Thoracic aorta (tissue), 2 donors: Measurements from ENCODE around the gene ADGRE1. TPM values are rescaled to one million over a fixed set of nuclear protein-coding genes. Genes with fewer than 3 reads are reported as not detected.

Source experiments
- ATAC-seq: fragments of 150-250 bp; one replicate; pipeline ENCODE4 v1.8.0; 2017; ENCODE audit warnings: low read depth; ENCODE audit not compliant: insufficient number of reproducible peaks, low FRiP score
- DNase-seq: peaks from one replicate; pipeline ENCODE4 v3.0.0-alpha.2; 2020; ENCODE audit warnings: low spot score
- H3K27ac ChIP-seq, 2 donors: fragments of 200-600 bp; sonication (generic); 1 replicate in 1 of 2; 2 replicates in 1 of 2; pipeline ENCODE4 v1.5.1; 2016; ENCODE audit warnings: mild to moderate bottlenecking in 2 of 2, moderate library complexity in 2 of 2
- H3K27me3 ChIP-seq: fragments of 200-600 bp; sonication (generic); replicated peaks from 2 replicates; pipeline ENCODE4 v1.6.0; 2016; ENCODE audit warnings: mild to moderate bottlenecking; ENCODE audit not compliant: insufficient read depth
- H3K36me3 ChIP-seq: fragments of 200-600 bp; sonication (generic); one replicate; pipeline ENCODE4 v1.5.1; 2016
- H3K4me1 ChIP-seq, 2 donors: fragments of 200-600 bp; sonication (generic); 1 replicate in 1 of 2; 2 replicates in 1 of 2; pipeline versions ENCODE4 v1.5.1 to v1.6.0; 2016; ENCODE audit warnings: low read depth in 2 of 2, mild to moderate bottlenecking in 1 of 2; ENCODE audit not compliant: control insufficient read depth in 1 of 2
- H3K4me3 ChIP-seq: fragments of 200-600 bp; sonication (generic); 2 replicates; pipeline ENCODE4 v1.5.1; 2016; ENCODE audit warnings: mild to moderate bottlenecking
- H3K9me3 ChIP-seq: fragments of 200-600 bp; sonication (generic); 2 replicates; pipeline ENCODE4 v1.5.1; 2016
- total RNA-seq, 2 donors: library from RNA; depleted of rRNA; stranded (reverse); fragments of >200 nt; gene quantifications; one replicate each; pipeline versions ENCODE4 v1.1.0 to v1.2.3, GENCODE V29; 2016
- TF ChIP-seq, protein P1 (sequence below): fragments of 200-600 bp; sonication (generic); IDR thresholded peaks from one replicate; pipeline ENCODE4 v1.5.1; 2019; ENCODE audit warnings: antibody characterized with exemption

Gene ADGRE1, protein sequence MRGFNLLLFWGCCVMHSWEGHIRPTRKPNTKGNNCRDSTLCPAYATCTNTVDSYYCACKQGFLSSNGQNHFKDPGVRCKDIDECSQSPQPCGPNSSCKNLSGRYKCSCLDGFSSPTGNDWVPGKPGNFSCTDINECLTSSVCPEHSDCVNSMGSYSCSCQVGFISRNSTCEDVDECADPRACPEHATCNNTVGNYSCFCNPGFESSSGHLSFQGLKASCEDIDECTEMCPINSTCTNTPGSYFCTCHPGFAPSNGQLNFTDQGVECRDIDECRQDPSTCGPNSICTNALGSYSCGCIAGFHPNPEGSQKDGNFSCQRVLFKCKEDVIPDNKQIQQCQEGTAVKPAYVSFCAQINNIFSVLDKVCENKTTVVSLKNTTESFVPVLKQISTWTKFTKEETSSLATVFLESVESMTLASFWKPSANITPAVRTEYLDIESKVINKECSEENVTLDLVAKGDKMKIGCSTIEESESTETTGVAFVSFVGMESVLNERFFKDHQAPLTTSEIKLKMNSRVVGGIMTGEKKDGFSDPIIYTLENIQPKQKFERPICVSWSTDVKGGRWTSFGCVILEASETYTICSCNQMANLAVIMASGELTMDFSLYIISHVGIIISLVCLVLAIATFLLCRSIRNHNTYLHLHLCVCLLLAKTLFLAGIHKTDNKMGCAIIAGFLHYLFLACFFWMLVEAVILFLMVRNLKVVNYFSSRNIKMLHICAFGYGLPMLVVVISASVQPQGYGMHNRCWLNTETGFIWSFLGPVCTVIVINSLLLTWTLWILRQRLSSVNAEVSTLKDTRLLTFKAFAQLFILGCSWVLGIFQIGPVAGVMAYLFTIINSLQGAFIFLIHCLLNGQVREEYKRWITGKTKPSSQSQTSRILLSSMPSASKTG
- total RNA-seq = under 1 TPM; 0.41 to 0.42 TPM

- TF ChIP-seq, protein P1, sequence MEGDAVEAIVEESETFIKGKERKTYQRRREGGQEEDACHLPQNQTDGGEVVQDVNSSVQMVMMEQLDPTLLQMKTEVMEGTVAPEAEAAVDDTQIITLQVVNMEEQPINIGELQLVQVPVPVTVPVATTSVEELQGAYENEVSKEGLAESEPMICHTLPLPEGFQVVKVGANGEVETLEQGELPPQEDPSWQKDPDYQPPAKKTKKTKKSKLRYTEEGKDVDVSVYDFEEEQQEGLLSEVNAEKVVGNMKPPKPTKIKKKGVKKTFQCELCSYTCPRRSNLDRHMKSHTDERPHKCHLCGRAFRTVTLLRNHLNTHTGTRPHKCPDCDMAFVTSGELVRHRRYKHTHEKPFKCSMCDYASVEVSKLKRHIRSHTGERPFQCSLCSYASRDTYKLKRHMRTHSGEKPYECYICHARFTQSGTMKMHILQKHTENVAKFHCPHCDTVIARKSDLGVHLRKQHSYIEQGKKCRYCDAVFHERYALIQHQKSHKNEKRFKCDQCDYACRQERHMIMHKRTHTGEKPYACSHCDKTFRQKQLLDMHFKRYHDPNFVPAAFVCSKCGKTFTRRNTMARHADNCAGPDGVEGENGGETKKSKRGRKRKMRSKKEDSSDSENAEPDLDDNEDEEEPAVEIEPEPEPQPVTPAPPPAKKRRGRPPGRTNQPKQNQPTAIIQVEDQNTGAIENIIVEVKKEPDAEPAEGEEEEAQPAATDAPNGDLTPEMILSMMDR = no peak
- DNase-seq = no peak
Measured at GRCh38 chr19:6887316-6887715, at the start of gene ADGRE1. TSS of gene ADGRE1 (plus strand) at chr19:6887579. CDS start at chr19:6887609, 30 bp downstream.

DNA sequence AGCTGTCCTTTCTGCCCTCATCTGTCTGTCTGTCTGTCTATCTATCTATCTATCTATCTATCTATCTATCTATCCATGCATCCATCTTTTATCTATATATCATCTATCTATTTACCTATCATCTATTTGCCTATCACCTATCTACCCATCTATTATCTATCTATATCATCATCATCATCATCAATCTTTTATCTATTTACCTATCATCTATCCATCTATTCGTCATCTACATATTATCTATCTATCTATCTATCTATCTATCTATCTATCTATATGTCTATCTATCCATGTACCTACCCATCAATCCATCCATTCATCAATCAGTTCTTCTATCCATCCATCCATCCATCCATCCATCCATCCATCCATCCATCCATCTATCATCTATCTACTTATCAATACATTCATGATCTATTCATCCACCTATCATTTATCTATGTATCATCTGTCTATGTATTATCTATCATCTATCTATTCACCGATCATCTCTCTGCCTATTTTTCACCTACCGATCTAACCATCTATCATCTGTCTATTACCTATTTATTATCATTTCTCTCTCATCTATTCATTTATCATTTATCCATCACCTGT lies 49.2 kb upstream of the ADGRE1 start:
- Histone ChIP-seq H3K9me3 (no peaks in the 10 kb centered on the region), H3K27me3 (no peaks in the 10 kb centered on the region), H3K36me3 (no peaks in the 10 kb centered on the region), H3K4me1 (no peaks in the 10 kb centered on the region), H3K27ac (no peak overlapping the region), H3K4me3 (no peak overlapping the region)
- TF ChIP-seq, protein P1 = no peak
- no peak for DNase-seq
- ATAC-seq = no peak

More at GRCh38 chr19:6887316-6887715, at the start of gene ADGRE1:
- Histone ChIP-seq H3K9me3 (no peaks in the 10 kb centered on the region), H3K4me1 (no peaks in the 10 kb centered on the region), H3K4me3 (peak within 1 kb of the TSS; percentile 27), H3K27me3 (no peaks in the 10 kb centered on the region), H3K36me3 (no peaks in the 10 kb centered on the region), H3K27ac (no peak within 1 kb of the TSS)
- ATAC-seq = no peak

DNA sequence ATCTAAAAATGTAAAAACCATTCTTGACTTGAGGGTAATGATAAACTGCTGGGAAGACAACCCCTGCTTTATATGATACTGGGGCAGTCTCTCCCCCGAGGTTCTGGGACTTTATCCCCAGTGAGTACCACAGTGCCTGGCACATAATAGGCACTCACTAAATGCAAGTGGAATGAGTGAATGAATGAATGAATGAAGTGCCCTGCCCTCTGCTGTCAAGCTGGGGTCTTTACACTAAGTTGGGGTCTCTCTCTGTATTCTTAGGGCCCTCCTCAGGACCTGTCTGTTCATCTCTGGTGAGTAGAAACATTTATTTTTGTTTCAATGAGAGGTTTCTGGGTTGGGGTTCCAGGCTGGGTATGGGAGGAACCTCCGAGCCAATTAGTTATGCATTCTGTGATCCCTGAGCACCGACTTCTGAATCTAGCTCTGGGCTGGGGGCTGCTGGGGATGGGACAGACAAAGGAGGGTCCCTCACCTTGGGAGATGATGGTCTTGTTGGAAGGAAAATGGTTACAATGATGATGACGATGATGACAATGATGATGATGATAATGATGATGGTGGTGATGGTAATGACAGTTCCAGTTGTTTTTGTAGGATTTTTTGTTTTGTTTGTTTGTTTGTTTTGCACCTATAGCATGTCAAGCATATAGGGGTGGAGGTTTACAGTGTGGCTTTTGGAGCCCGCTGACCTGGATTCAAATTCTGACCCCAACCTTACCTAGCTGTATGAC lies 44.3 kb upstream of the ADGRE1 start:
- H3K4me3 ChIP-seq = no peak overlapping the region
- no peaks in the 10 kb centered on the region for H3K27me3 ChIP-seq
- TF ChIP-seq, protein P1 = no peak
- H3K4me1 ChIP-seq = no peaks in the 10 kb centered on the region
- no peaks in the 10 kb centered on the region for H3K36me3 ChIP-seq
- DNase-seq (no peak), ATAC-seq (no peak)
- H3K9me3 ChIP-seq = no peaks in the 10 kb centered on the region
- H3K27ac ChIP-seq = no peak overlapping the region

DNA sequence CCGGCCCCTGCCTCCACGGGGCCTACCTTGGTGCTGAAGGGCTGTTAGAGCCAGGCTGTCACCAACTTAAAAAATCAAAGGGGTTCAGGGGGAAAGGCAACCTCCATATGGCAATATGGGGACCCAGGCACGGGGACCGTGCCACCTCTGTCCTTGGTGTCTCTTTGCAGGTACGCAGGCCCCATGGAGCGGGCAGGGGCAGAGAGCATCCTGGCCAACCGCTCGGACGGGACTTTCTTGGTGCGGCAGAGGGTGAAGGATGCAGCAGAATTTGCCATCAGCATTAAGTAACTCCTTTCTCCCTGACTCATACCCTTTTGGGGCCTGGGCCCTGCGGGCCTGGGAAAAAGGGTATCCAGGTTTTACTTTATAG lies 39.6 kb upstream of the ADGRE1 start:
- TF ChIP-seq, protein P1 = no peak
- DNase-seq (no peak), ATAC-seq (no peak)
- no peak overlapping the region for H3K4me3 ChIP-seq
- H3K4me1 ChIP-seq = no peaks in the 10 kb centered on the region
- H3K36me3 ChIP-seq = no peaks in the 10 kb centered on the region
- no peaks in the 10 kb centered on the region for H3K27me3 ChIP-seq
- H3K9me3 ChIP-seq = no peaks in the 10 kb centered on the region
- no peak overlapping the region for H3K27ac ChIP-seq
